GM19238 (cell line): ENCODE data around the gene MBD3L2.
"Not testable (repeated sequence)": the region's sequence is repeated elsewhere in the genome, so short reads cannot be mapped to it uniquely, and the experiment has no call there.

Experiments
- DNase-seq: peaks from one replicate; pipeline ENCODE4 v3.0.0; 2011; ENCODE audit warnings: low spot score; ENCODE audit not compliant: insufficient read length

The MBD3L2 gene

DNA sequence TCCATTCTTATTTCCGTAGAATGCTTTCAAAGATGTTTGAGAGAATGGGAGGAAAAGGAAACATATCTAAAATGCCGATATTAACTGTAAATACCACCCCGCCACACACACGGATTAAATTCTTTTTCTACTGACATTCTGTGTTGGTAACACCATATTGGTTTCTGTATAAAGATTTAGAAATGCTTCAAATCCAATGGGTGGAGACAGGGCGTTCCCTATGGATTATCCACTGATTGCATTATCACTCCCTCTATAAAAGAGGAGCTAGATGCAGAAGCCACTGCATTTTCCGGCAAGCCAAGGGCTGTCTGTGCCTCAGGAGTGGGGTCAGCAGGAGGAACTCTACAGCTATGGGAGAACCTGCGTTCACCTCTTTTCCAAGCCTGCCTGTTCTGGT lies at the start of gene MBD3L2:
MBD3L2 (plus strand) TSS at position 301 of the 400 bp plus-strand sequence; CDS start at position 354, 53 bp downstream.
- DNase-seq: not testable (repeated sequence)

DNA sequence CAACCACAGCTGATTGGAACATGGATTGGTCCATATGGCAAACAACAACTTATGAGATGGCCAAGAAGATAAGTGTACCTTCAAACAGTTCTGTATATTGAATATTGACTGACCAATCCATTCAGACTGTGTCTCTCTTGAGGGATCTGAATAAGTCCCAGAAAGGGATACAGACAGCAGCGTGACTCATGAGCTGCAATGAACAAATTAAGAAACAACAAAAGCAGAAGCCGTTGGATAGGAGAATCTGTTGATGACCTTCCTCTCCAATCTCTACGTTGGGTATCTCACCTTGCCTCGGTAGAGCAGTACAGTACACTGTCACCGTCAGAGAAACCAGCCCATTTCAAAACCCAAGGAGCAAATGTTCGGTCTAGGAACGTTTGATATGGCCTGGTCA lies 49.2 kb upstream of the MBD3L2 start:
- DNase-seq: no peak

DNA sequence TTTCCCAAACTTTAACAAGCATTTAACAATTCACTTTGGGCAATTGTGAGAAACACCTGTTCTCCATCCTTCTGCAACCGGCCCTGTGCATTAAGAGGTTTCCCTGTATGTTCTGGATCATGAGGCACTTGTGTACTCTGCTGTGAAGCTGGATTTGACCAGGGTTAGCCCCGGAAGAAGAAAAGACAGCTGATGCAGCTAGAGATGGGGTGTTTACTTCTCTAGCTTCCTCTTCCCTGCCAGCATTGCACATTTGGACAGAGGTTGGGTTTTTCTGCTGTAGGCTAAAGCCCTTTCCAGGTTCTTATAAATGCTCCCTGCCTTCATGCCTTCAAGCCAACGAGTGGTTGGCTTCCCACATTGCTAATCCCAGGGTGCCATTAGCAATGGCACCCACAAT lies 48.8 kb upstream of the MBD3L2 start:
- no peak for DNase-seq

DNA sequence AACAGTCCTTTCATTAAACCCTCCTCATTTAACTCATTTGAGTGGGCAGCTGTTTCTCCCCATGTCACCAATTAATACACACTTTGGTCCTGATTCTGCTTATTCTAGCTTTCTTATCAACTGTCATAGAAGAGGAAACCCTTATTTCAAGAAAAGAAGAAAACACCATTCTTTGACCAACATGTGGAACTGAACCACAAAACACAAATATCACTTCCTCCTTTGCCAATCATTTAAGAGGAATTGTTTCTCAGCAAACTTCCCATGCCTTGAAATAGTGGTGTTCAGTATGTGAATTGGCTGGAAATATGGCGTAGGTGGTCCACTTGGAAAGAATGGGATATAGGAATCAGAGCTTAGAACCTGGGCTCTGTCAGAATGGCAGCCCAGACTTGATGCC lies 48.3 kb upstream of the MBD3L2 start:
- DNase-seq: no peak

DNA sequence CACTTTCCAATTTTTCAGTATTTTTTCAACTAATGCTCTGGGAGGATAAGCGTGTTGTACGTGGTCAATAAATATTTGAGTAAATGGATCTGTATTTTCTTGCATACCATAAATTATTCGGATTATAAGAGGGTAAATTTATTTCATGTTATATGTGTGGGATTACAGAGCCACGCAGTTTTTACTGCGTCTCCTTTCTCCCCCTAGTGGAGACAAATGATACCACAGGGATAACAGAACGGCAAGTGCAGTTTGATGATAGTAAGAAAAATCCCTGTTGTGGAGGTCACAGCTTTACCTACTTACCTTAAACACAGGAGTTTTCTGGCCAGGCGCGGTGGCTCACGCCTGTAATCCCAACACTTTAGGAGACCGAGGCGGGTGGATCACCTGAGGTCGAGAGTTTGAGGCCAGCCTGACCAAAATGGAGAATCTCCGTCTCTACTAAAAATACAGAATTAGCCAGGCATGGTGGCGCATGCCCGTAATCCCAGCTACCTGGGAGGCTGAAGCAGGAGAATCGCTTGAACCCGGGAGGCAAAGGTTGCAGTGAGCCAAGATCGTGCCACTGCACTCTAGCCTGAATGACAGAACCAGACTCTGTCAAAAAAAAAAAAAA lies 44.7 kb upstream of the MBD3L2 start:
- no peak for DNase-seq

DNA sequence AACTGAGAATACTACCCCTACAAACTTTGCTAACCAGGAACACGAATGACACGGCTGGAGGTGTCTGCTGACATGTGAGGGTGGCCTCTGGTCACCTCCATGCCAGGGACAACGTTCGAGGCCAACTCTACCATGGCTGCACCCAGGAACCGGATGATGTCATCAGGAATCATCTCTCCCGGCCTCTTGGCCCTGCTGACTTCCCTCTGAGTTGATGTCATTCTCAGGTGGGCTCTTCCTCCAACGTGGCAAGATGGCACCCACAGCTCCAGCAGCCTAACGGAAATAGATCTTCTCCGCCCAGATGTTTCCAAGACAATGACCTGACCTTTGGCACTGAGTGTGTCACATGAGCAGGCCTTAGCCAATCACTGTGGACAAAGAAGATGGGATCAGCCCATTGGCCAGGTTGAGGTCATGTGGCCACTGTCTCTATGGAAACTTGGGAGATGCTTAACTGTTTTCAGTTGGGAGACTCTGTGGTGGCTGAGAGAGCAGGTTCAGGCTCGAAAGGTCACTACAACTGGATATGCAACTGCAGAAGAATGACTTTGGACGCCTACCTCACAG lies 42.9 kb upstream of the MBD3L2 start:
- no peak for DNase-seq

DNA sequence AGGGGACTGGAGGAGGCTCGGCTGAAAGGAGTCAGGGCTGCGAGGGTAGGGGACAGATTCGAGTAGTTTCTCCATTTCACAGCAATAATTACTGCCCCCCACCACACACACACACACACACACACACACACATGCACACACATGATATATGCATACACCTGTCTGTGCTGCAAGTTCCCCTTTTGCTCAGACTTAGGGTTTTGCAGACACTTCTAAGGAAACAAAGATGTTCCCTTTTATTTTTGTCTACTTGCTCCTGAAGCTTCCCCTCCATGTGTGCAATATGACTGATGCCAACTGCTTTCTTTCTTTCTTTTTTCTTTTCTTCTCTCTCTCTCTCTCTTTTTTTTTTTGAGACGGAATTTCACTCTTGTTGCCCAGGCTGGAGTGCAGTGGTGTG lies 41.3 kb upstream of the MBD3L2 start:
- DNase-seq: no peak

DNA sequence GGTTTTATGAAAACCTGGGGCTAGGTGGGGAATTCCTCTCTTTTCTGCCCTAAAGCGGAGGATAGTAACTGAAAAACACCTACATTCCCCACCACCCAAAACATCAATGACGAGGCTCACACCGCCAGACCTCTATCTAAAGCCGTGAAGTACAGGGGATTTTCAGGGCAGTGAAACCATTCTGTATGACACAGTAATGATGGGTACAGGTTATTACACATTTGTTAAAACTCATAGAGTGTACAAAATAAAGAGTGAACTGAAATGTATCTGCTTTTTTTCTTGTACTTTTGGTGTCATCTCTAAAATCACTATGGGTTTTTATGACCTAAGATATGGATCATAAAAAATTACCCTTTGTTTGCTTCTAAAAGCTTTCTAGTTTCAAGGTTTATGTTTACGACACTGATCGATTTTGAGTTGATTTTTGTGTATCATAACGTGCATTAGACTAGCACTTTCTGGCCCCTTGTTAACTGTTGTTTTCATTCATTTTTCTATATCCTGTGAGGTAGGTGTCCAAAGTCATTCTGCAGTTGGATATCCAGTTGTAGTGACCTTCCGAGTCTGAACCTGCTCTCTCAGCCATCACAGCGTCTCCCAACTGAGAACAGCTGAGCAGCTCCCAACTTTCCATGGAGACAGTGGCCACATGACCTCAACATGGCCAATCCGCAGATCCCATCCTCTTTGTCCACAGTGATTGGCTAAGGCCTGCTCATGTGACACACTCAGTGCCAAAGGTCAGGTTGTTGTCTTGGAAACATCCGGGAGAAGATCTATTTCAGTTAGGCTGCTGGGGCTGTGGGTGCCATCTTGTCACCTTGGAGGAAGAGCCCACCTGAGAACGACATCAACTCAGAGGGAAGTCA lies 38.2 kb upstream of the MBD3L2 start:
- DNase-seq: no peak

DNA sequence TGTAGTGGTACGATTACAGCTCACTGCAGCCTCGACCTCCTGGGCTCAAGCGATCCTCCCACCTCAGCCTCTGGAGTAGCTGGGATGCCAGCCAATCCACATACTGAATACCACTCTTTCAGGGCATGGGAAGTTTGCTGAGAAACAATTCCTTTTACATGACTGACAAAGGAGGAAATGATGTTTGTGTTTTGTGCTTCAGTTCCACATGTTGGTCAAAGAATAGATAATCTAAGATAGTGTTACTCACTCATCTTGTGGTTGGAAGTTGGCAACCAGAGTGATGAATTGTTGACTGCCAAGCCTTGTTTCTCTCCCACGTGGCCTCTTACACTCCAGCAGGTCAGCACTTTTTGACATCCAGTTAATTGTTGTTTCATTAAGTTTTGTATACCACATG lies 35.4 kb upstream of the MBD3L2 start:
- no peak for DNase-seq

GRCh38 chr19:7018828-7019227 lies 30.3 kb upstream of the MBD3L2 start:
- no peak for DNase-seq

DNA sequence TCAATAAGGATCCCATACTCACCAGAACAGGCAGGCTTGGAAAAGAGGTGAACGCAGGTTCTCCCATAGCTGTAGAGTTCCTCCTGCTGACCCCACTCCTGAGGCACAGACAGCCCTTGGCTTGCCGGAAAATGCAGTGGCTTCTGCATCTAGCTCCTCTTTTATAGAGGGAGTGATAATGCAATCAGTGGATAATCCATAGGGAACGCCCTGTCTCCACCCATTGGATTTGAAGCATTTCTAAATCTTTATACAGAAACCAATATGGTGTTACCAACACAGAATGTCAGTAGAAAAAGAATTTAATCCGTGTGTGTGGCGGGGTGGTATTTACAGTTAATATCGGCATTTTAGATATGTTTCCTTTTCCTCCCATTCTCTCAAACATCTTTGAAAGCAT lies 27.8 kb upstream of the MBD3L2 start, which contains the start of gene MBD3L2B:
MBD3L2B (minus strand) TSS at position 101 of the 400 bp plus-strand sequence; CDS start at position 67, 34 bp downstream.
- DNase-seq: not testable (repeated sequence)

DNA sequence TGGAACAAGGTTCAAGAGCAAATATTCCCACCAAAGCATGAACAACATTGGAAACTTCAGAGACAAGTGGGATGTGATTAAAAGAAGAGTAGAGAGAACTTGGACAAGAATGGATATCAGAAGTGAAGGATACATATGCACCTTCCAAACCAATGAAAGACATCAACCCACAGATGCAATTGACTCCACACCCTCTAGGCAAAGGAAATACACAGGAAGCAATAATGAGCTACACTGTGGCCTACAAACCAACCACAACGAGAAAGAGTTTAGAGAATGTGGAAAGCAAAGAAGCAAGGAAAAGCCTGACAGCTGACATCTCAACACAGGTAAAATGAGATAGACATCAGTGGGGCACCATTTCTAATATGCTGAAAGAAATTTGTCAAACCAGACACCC lies 20.3 kb upstream of the MBD3L2 start:
- DNase-seq: not testable (repeated sequence)

DNA sequence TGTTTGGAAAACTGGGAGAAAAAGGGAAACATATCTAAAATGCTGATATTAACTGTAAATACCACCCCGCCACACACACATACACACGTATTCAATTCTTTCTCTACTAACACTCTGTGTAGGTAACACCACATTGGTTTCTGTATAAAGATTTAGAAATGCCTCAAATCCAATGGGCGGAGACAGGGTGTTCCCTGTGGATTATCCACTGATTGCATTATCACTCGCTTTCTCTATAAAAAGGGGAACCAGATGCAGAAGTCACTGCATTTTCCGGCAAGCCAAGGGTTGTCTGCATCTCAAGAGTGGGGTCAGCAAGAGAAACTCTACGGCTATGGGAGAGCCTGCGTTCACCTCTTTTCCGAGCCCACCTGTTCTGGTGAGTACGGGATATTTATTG lies 18.8 kb upstream of the MBD3L2 start, which contains the start of gene MBD3L5:
MBD3L5 (plus strand) TSS at position 301 of the 400 bp plus-strand sequence; CDS start at position 335, 34 bp downstream.
- DNase-seq: not testable (repeated sequence)

GRCh38 chr19:7040079-7040478 lies 9.0 kb upstream of the MBD3L2 start, which contains the start of gene MBD3L4:
Gene MBD3L4, minus strand, starts transcription at chr19:7040179. Its CDS starts 35 bp downstream, at chr19:7040144.
- DNase-seq: not testable (repeated sequence)

- not testable (repeated sequence) for DNase-seq
These were observed 7.6 kb upstream of the MBD3L2 start for GRCh38 chr19:7041563-7041962.

DNA sequence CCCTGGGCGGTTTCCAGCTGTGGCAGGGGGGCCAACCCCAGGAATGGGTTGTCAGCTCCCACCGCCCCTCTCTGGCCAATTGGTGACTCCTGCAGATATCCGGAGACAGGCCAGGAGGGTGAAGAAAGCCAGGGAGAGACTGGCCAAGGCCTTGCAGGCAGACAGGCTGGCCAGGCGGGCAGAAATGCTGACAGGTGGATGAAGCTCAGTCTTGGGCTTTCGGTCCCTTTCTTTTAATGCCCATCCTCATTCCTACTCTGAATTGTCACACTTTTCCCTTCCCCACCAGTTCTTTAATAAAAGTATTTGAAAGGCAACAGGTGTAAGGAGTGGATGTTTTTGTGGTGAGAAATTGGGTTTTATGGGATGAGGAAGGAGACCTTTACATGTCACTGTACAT lies 2.3 kb downstream of the MBD3L2 start:
- not testable (repeated sequence) for DNase-seq

DNA sequence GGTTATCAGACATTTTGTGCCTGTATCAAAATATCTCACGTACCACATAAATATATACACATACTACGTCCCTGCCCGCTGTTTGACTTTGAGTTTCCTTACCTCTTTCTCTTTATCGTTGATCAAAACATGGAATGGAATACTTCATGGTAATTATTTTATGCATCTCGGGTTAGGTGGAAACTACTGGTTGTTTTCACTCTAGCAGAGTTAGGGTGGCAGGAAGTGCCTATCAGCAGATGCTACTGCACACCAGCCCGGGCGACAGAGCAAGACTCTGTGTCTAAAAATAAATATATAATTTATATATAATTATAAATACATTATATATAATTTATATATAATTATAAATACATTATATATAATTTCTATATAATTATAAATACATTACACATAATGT lies 3.8 kb downstream of the MBD3L2 start:
- DNase-seq: not testable (repeated sequence)

- DNase-seq: not testable (repeated sequence)
These were observed 5.7 kb downstream of the MBD3L2 start for GRCh38 chr19:7054635-7055368.

DNA sequence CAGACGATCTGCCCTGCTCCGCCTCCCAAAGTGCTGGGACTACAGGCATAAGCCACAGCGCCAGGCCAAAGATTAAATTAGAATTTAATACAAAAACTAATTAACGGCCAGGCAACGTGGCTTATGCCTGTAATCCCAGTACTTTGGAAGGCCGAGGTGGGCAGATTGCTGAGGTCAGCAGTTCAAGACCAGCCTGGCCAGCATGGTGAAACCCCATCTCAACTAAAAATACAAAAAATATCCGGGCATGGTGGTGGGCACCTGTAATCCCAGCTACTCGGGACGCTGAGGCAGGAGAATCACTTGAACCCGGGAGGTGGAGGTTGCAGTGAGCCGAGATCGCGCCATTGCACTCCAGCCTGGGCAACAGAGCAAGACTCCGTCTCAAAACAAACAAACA lies 6.6 kb downstream of the MBD3L2 start:
- DNase-seq: not testable (repeated sequence)

DNA sequence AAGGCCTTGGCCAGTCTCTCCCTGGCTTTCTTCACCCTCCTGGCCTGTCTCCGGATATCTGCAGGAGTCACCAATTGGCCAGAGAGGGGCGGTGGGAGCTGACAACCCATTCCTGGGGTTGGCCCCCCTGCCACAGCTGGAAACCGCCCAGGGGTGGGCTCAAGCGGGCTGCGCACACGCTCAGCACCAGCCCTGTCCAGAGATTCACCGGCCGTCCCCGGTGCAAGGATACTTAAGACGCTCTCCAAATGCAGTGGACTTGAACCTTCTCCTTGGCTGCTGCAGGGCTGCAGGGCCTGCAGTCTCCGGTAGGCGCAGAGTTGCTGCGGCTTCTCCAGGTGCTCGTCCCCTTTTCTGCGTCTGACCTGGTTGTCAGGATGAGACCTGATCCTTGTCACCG lies 7.2 kb downstream of the MBD3L2 start:
- not testable (repeated sequence) for DNase-seq

- DNase-seq: not testable (repeated sequence)
These were observed 9.5 kb downstream of the MBD3L2 start, which contains the start of gene MBD3L3 for GRCh38 chr19:7058576-7058975. Gene MBD3L3, minus strand, starts transcription at chr19:7058676. Its CDS starts 71 bp downstream, at chr19:7058605.
